GM19372 (cell line): ENCODE results near the gene EZH1.

Source experiments
- ATAC-seq: cut with Tn5 transposase; IDR thresholded peaks from one replicate; pipeline ENCODE4 v1.9.1; 2021; ENCODE audit warnings: mild to moderate bottlenecking, low read depth, moderate library complexity; ENCODE audit not compliant: unreplicated experiment

Gene EZH1

DNA sequence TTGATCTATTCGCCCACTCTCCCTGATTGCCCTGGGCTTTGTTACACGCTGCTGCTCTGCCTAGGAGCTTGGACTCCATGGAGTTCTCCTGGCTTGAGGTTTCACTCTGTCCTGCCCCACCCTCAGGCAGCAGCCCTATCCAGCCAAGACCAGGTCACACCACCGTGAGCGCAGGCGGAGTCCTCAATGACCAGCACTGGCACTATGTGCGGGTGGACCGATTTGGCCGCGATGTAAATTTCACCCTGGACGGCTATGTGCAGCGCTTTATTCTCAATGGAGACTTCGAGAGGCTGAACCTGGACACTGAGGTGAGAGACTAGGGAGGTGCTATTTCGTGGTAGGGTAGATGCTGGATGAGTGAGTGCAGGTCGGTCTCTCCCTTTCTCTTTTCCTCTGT is 59.0 kb downstream of the EZH1 start:
- ATAC-seq: no peak

DNA sequence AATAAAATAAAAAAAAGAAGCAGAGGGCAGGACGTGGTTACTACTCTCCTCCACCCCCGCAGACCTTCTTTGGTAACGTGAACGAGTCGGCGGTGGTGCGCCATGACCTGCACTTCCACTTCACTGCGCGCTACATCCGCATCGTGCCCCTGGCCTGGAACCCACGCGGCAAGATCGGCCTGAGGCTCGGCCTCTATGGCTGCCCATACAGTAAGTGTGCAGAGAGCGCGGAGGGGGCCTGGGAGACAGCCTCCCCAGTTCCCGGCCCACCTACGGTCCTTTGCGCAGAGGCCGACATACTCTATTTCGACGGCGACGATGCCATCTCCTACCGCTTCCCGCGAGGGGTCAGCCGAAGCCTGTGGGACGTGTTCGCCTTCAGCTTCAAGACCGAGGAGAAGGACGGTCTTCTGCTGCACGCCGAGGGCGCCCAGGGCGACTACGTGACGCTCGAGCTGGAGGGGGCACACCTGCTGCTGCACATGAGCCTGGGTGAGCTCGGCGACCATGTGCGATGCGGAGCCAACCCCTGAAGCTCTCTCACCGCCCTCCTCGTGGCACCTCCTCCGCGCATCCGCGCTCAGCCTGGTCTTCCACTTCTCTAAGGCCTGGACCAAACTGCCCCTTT is 59.8 kb downstream of the EZH1 start:
- no peak for ATAC-seq

DNA sequence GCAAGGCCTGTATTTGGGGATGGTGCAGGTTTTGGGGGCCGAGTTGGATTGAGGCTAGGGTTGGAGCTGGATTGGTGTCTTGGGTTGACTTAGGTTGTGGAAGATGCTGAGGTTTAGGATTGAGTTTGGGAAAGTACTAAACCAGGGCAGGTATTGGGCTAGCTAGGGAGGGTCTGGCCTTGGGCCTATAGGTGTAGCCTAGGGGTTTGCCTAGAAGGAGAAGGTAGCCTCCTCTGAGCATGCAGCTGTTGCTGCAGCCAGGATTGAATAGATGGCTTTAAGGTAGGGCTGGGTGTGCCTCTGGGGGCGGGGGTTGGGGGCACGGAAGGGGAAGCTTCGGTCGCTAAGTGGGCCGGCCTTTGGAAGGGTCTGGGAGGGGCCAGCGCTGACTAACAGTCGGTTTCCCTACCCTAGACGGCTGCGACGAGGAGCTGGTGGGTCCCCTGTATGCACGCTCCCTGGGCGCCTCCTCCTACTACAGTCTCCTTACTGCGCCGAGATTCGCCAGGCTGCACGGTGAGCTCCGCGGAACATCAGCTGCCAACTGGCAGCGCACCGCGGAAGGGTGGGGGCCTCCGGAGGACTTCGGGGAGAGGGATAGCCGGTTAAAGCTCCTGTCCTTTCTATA is 61.3 kb downstream of the EZH1 start:
- ATAC-seq: no peak

GRCh38 chr17:42682722-42683403 is 62.0 kb downstream of the EZH1 start:
- ATAC-seq: no peak

DNA sequence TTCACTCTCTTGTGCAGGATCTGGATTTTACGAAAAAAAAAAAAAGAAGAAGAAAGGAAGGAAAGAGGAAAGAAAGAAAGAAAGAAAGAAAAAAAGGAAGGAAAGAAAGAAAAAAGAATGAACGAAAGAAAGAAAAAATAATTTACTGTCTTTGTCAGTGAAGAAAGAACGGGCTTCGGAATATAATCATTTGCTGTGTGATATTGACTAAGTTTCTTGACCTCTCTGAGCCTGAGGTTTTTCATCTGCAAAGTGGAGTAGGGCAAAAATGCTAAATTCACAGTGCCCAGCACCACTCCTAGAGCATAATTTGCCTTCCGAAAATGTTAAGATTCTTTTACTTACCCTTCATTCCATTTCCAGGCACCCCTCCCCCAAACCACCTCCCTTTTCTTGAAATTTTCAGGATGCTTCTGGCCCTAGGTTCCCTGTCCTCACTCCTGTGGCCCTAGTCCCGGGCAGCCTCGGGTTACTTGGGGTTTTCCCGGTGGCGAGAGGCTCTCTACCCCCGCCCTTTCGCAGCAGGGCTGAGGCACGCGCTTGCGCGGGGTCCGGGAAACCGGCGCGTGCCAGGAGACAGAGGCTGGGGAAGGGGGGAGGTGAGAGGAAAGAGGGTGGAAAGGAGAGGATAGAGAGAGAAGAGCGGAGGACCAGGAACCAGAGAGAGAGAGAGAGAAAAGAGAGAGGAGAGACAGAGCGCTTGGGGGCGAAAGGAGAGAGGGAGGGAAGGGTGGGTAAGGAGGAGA is 62.7 kb downstream of the EZH1 start, which contains the start of gene CNTNAP1:
CNTNAP1 (plus strand) TSS at position 556 of the 746 bp plus-strand sequence. CDS start 299 bp downstream, outside the sequence.
- no peak for ATAC-seq

- no peak for ATAC-seq
Measured at GRCh38 chr17:42680331-42680808, 64.5 kb downstream of the EZH1 start.

GRCh38 chr17:42679492-42680330 is 65.1 kb downstream of the EZH1 start:
- ATAC-seq: no peak

- ATAC-seq: no peak
Measured at GRCh38 chr17:42678951-42679491, 65.8 kb downstream of the EZH1 start.

DNA sequence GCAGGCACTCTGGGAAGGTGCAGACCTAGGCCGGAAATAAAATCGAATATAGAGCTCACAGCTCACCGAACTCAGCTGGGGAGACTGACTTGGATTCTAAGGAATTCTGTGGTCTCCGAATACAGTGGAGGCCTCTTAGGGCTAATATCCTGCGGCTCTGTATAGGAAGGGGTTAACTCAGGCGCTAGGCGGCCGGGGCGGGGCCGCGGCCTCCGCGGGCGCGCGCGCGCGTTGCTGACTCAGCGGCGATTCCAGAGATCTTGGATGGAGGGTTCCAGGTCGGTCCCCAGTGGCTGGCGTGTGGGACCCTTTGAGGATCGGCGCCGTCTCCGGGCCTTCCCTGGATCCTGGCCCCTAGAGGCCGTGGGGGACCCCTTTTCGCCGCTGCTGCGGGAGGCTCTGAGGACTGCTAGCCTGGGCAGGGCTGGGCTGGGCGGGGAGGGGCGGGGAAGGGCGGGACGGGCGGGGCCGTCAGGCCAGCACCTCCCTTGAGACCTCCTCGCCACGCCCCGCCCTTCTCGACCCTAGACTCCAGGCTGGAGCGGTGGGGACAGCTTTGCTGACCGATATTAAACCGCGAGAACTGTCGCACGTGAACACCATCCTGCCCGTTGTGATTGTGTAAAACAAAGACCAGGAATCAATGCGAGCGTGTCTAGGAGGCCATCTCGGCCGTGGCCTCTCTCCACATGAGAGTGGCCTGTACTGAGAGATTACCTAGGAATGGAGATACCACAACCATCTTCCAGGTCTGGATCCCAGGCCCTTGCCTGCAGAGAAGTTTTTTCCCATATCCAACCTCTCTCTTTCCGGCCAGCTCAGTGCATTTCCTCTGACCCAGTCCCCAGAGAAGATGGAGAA is 66.7 kb downstream of the EZH1 start:
- ATAC-seq: no peak

GRCh38 chr17:42677012-42677857 is 67.6 kb downstream of the EZH1 start:
- ATAC-seq: peak; percentile 70

DNA sequence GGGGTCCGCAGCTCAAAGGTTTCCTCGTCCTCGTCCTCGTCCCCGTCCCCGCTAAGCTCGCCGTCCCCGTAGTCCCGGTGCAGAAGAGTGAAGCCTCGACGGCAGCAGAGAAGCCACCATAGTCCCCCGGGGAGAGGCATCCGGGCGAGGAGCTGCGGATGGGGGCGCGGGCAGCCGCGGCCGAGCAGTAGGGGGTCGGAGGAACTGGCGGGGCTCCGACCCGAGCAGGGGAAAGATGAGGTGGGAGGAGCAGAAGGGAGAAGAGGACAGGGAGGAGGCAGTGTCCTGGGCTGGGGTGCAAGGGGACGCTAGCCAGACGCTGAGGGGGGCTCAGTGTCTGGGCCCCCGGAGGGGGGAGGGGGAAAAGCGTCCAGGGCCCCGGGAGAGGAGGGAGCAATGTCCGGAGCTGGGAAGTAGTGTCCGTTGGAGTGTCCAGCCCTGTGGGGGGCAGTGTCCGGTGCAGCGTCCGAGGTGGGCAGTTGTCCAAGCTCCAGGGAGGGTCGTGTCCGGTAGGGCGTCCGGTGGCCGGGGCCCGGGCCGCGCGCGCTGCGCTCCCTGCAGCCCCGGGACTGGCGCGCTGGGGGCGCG is 68.3 kb downstream of the EZH1 start, which contains the start of gene PLEKHH3:
PLEKHH3 (minus strand) TSS at position 571 of the 588 bp plus-strand sequence; CDS start at position 140, 431 bp downstream.
- no peak for ATAC-seq

DNA sequence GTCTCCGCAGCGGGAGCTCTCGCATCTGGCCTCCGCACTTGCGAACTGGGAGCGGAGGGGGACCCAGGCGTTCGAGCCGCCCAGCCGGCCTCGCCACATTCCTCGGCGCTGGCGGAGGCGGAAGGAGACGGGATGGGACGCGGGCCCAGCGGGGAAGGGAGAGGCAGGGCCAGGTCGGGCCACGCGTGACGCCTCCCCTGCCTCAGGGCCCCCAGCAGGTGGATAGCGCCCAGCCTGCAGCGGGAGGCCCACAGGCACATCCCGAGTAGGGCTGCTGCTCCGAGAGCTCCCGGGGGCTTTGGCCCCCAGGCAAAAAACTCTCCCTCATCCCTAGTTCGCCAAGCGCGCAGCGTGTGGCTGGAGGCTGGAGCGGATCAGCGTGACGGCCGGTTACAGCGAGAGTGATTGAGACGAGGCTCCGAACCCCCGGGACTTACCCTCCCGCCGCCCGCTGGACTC is 68.8 kb downstream of the EZH1 start:
- ATAC-seq: no peak

DNA sequence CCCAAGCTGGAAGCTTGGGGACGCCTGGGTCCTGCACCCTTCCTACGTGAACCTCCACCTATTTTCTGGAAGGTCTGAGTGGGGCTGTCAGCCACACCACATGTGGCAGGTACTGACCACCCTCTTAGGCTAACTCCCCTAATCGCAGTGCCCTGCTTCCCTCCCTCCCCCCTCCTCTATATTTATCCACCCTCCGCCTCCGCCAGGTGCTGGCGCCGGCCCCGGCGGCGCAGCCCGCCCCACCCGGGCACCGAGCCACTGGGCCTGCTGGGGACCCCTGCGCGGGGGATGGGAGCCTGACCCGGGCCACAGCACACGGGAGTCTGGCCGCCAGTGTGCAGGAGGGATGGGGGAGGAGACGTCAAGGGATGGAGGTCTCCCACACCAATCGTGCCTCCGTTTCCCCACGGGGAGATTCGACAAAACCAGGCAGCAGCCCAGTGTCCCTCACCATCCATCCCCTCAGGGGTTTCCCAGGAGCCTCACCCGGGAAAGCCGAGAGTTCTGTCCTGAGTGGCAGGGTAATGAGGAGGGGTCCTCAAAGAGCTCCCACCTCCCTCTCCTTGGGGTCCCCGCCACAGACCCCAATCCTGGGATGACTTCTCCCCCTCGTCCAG is 69.4 kb downstream of the EZH1 start:
- no peak for ATAC-seq

GRCh38 chr17:42674755-42675347 is 70.0 kb downstream of the EZH1 start:
- ATAC-seq: no peak

DNA sequence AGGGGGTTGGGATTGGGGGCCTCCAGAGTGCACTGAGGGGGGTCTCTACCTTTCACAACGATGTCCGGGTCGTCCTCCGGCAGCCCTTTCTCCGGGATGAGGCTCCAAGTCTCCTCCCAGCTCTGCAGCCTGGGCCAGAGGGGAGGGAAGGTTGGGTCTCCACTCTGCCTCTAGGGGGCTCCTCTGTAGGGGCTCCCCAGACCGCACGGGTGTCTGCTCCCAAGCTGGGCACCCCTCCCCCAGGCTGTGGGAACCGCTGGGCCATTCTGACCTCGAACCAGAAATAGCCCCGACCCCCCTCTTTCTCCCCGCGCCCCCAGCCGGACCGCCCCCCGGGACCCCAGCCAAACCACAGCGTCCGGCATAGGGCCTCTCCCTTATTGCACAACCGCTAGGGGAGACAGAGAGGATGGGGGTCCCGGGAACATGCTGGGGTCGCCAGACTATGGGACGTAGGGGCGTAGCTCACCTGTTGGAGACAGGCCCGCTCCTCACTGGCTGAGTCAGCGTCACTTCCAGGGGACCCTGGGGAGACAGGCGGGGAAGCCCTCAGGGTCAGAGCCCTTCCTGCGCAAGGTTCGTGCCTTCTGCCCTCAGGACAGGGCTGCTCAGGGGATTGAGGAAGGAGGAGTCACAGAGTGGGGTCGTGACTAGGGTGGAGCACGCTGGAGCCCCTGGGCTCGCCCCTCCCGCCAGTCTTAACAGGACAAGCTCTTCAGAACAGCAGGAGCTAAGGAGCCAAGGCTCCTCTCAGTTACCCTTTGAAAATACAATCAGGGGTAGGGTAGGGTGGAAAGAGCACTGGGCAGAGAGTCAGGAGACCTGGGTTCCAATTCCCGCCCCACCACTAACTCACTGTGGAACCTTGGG is 70.7 kb downstream of the EZH1 start:
- ATAC-seq: no peak
